HEK293 (cell line): ENCODE measurements around the gene ADAMTS13.

Source experiments
- CTCF ChIA-PET: fragments of 350-600 bp; formaldehyde crosslinking; extraction: SDS; loops from one replicate; lab custom pipeline; 2021; ENCODE audit warnings: antibody characterized with exemption; lab: Yijun Ruan, JAX
- POLR2A ChIA-PET: fragments of 300-600 bp; formaldehyde crosslinking; extraction: SDS; loops from one replicate; lab custom pipeline; 2020; ENCODE audit warnings: antibody characterized with exemption, inconsistent platforms; lab: Yijun Ruan, JAX
- H3K27ac ChIP-seq: fragments of 200-500 bp; sonication (Bioruptor generic); 2 replicates; pipeline ENCODE4 v1.5.1; 2014; ENCODE audit warnings: low read depth, low read length, control low read depth, inconsistent platforms; ENCODE audit errors: extremely low read depth
- H3K36me3 ChIP-seq, 2 experiments: fragments of 200-500 bp in 1 of 2; sonication (Bioruptor generic) in 1 of 2; 1 replicate in 1 of 2; 2 replicates in 1 of 2; pipeline ENCODE4 v1.5.1; 2014 to 2017; ENCODE audit warnings: inconsistent platforms in 2 of 2, low read length in 2 of 2; ENCODE audit not compliant: control insufficient read depth in 2 of 2, insufficient read depth in 1 of 2
- H3K4me1 ChIP-seq: fragments of 200-500 bp; sonication (Bioruptor generic); 2 replicates; pipeline ENCODE4 v1.5.1; 2014; ENCODE audit warnings: mild to moderate bottlenecking, low read length, inconsistent platforms; ENCODE audit not compliant: control insufficient read depth, insufficient read depth
- H3K4me3 ChIP-seq: 2 replicates; pipeline ENCODE4 v1.5.1; 2011; ENCODE audit warnings: low read depth, mild to moderate bottlenecking, control low read depth, low read length, moderate library complexity
- H3K9me3 ChIP-seq: fragments of 200-500 bp; sonication (Bioruptor generic); 2 replicates; pipeline ENCODE4 v1.5.1; 2014; ENCODE audit warnings: low read depth, low read length, inconsistent platforms; ENCODE audit not compliant: control insufficient read depth, insufficient read depth
- HOXA7 ChIP-seq: sonication (generic); formaldehyde crosslinking; IDR thresholded peaks from 2 replicates; pipeline ENCODE4 v1.8.1; 2022; ENCODE audit warnings: missing genetic modification reagents, borderline replicate concordance
- PRDM1 ChIP-seq: fragments of 450-650 bp; formaldehyde crosslinking; IDR thresholded peaks from 2 replicates; pipeline ENCODE4; 2016; ENCODE audit warnings: missing biosample characterization, missing genetic modification characterization
- PRDM2 ChIP-seq: fragments of 450-650 bp; formaldehyde crosslinking; IDR thresholded peaks from 2 replicates; pipeline ENCODE4 v1.5.1; 2016; ENCODE audit warnings: missing biosample characterization, missing genetic modification characterization, borderline replicate concordance
- SP3 ChIP-seq: fragments of 450-650 bp; formaldehyde crosslinking; IDR thresholded peaks from 2 replicates; pipeline ENCODE4 v1.5.1; 2016; ENCODE audit warnings: missing biosample characterization, missing genetic modification characterization
- TCF7L2 ChIP-seq: IDR thresholded peaks from 2 replicates; pipeline ENCODE4 v1.6.1; 2011; ENCODE audit warnings: low read depth, mild to moderate bottlenecking, inconsistent platforms, low read length, moderate library complexity, borderline replicate concordance
- TSHZ1 ChIP-seq: fragments of 450-650 bp; formaldehyde crosslinking; IDR thresholded peaks from 2 replicates; pipeline ENCODE4 v1.5.1; 2016; ENCODE audit warnings: missing biosample characterization, missing genetic modification characterization, borderline replicate concordance
- ZBTB21 ChIP-seq: fragments of 450-650 bp; formaldehyde crosslinking; IDR thresholded peaks from 2 replicates; pipeline ENCODE4 v1.5.1; 2017; ENCODE audit warnings: missing biosample characterization, missing genetic modification characterization
- ZBTB8A ChIP-seq: fragments of 450-650 bp; formaldehyde crosslinking; IDR thresholded peaks from 2 replicates; pipeline ENCODE4 v1.5.1; 2016; ENCODE audit warnings: missing biosample characterization, missing genetic modification characterization
- ZFHX2 ChIP-seq: fragments of 450-650 bp; formaldehyde crosslinking; conservative IDR thresholded peaks from 2 replicates; pipeline ENCODE4 v1.5.1; 2016; ENCODE audit warnings: missing biosample characterization, missing genetic modification characterization
- ZNF140 ChIP-seq: fragments of 450-650 bp; formaldehyde crosslinking; IDR thresholded peaks from 2 replicates; pipeline ENCODE4 v1.5.1; 2016; ENCODE audit warnings: missing biosample characterization, missing genetic modification characterization
- ZNF155 ChIP-seq: fragments of 450-650 bp; formaldehyde crosslinking; IDR thresholded peaks from 2 replicates; pipeline ENCODE4 v1.5.1; 2016; ENCODE audit warnings: missing biosample characterization, missing genetic modification characterization
- ZNF169 ChIP-seq: fragments of 450-650 bp; formaldehyde crosslinking; IDR thresholded peaks from 2 replicates; pipeline ENCODE4 v1.5.1; 2016; ENCODE audit warnings: missing biosample characterization, missing genetic modification characterization
- ZNF174 ChIP-seq: fragments of 450-650 bp; formaldehyde crosslinking; IDR thresholded peaks from 2 replicates; pipeline ENCODE4 v1.5.0; 2017; ENCODE audit warnings: missing biosample characterization, mild to moderate bottlenecking, missing genetic modification characterization
- ZNF175 ChIP-seq: fragments of 450-650 bp; formaldehyde crosslinking; IDR thresholded peaks from 2 replicates; pipeline ENCODE4 v1.5.1; 2016; ENCODE audit warnings: missing biosample characterization, missing genetic modification characterization
- ZNF23 ChIP-seq: fragments of 450-650 bp; formaldehyde crosslinking; IDR thresholded peaks from 2 replicates; pipeline ENCODE4 v1.5.1; 2016; ENCODE audit warnings: missing biosample characterization, missing genetic modification characterization, borderline replicate concordance
- ZNF324 ChIP-seq: fragments of 450-650 bp; formaldehyde crosslinking; IDR thresholded peaks from 2 replicates; pipeline ENCODE4 v1.5.1; 2016; ENCODE audit warnings: missing biosample characterization, missing genetic modification characterization
- ZNF394 ChIP-seq: fragments of 450-650 bp; formaldehyde crosslinking; IDR thresholded peaks from 2 replicates; pipeline ENCODE4 v1.5.1; 2016; ENCODE audit warnings: missing biosample characterization, missing genetic modification characterization, mild to moderate bottlenecking, moderate library complexity, borderline replicate concordance
- ZNF558 ChIP-seq: fragments of 450-650 bp; formaldehyde crosslinking; IDR thresholded peaks from 2 replicates; pipeline ENCODE4 v1.5.1; 2016; ENCODE audit warnings: missing biosample characterization, missing genetic modification characterization
- ZNF621 ChIP-seq: fragments of 450-650 bp; formaldehyde crosslinking; IDR thresholded peaks from 2 replicates; pipeline ENCODE4 v1.5.1; 2017; ENCODE audit warnings: missing biosample characterization, missing genetic modification characterization
- ZNF623 ChIP-seq: fragments of 450-650 bp; formaldehyde crosslinking; IDR thresholded peaks from 2 replicates; pipeline ENCODE4 v1.5.1; 2016; ENCODE audit warnings: missing biosample characterization, missing genetic modification characterization
- ZNF670 ChIP-seq: fragments of 450-650 bp; formaldehyde crosslinking; IDR thresholded peaks from 2 replicates; pipeline ENCODE4 v1.5.1; 2016; ENCODE audit warnings: missing biosample characterization, missing genetic modification characterization, low read depth
- ZNF768 ChIP-seq: fragments of 450-650 bp; formaldehyde crosslinking; IDR thresholded peaks from 2 replicates; pipeline ENCODE4 v1.5.1; 2018; ENCODE audit warnings: missing biosample characterization, mild to moderate bottlenecking, missing genetic modification characterization
- ZSCAN30 ChIP-seq: fragments of 450-650 bp; IDR thresholded peaks from 2 replicates; pipeline ENCODE4 v1.5.1; 2018; ENCODE audit warnings: missing biosample characterization, mild to moderate bottlenecking, missing genetic modification characterization, moderate library complexity
- TF ChIP-seq, protein P1 (sequence below): fragments of 450-650 bp; formaldehyde crosslinking; IDR thresholded peaks from 2 replicates; pipeline ENCODE4 v1.5.1; 2017; ENCODE audit warnings: missing biosample characterization, missing genetic modification characterization
- TF ChIP-seq, protein P2 (sequence below): fragments of 450-650 bp; formaldehyde crosslinking; conservative IDR thresholded peaks from 2 replicates; pipeline ENCODE4 v1.5.1; 2016; ENCODE audit warnings: low read depth, missing biosample characterization, missing genetic modification characterization

ADAMTS13 gene

GRCh38 chr9:133383438-133383837 lies 38.7 kb upstream of the ADAMTS13 start:
- POLR2A ChIA-PET, result interaction anchor here (1.0 kb wide), 1 partner anchor 76 kb away, joined by 3 read pairs; the partner anchor contains the start of gene CACFD1
- Histone ChIP-seq H3K27ac (no peak overlapping the region), H3K4me1 (peaks cover under 1% of the 10 kb centered on the region), H3K36me3 (no peaks in the 10 kb centered on the region), H3K4me3 (no peak overlapping the region), H3K9me3 (no peaks in the 10 kb centered on the region)
- CTCF ChIA-PET, result interaction anchor here (0.7 kb wide), 1 partner anchor 106 kb away, joined by 3 read pairs; no protein-coding TSS in a partner anchor
- TF ChIP-seq ZNF670 (tag by site-specific recombination) (0 out of 2 replicates have a peak, but pooled peaks have one; percentile 68), TSHZ1 (tag by site-specific recombination) (no peak), TCF7L2 (no peak), PRDM2 (tag by site-specific recombination) (no peak), ZFHX2 (tag by site-specific recombination) (no peak), ZNF23 (tag by site-specific recombination) (no peak), ZNF558 (tag by site-specific recombination) (no peak), ZSCAN30 (no peak), ZNF169 (tag by site-specific recombination) (no peak; the same call in 1 of the 2 replicates), HOXA7 (CRISPR knock-in tag) (no peak), ZNF174 (no peak), PRDM1 (no peak), ZNF621 (tag by site-specific recombination) (0 out of 2 replicates have a peak, but pooled peaks have one; percentile 72), ZNF140 (tag by site-specific recombination) (no peak), ZNF155 (tag by site-specific recombination) (no peak), ZNF394 (tag by site-specific recombination) (no peak), SP3 (tag by site-specific recombination) (no peak), ZNF324 (tag by site-specific recombination) (no peak), ZNF623 (tag by site-specific recombination) (no peak), ZNF175 (tag by site-specific recombination) (peak; percentile 92; the same call in 1 of the 2 replicates), ZBTB8A (tag by site-specific recombination) (no peak), ZBTB21 (tag by site-specific recombination) (no peak), ZNF768 (tag by site-specific recombination) (no peak)
- TF ChIP-seq, protein P1, sequence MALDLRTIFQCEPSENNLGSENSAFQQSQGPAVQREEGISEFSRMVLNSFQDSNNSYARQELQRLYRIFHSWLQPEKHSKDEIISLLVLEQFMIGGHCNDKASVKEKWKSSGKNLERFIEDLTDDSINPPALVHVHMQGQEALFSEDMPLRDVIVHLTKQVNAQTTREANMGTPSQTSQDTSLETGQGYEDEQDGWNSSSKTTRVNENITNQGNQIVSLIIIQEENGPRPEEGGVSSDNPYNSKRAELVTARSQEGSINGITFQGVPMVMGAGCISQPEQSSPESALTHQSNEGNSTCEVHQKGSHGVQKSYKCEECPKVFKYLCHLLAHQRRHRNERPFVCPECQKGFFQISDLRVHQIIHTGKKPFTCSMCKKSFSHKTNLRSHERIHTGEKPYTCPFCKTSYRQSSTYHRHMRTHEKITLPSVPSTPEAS (tag by site-specific recombination), result no peak
- TF ChIP-seq, protein P2, sequence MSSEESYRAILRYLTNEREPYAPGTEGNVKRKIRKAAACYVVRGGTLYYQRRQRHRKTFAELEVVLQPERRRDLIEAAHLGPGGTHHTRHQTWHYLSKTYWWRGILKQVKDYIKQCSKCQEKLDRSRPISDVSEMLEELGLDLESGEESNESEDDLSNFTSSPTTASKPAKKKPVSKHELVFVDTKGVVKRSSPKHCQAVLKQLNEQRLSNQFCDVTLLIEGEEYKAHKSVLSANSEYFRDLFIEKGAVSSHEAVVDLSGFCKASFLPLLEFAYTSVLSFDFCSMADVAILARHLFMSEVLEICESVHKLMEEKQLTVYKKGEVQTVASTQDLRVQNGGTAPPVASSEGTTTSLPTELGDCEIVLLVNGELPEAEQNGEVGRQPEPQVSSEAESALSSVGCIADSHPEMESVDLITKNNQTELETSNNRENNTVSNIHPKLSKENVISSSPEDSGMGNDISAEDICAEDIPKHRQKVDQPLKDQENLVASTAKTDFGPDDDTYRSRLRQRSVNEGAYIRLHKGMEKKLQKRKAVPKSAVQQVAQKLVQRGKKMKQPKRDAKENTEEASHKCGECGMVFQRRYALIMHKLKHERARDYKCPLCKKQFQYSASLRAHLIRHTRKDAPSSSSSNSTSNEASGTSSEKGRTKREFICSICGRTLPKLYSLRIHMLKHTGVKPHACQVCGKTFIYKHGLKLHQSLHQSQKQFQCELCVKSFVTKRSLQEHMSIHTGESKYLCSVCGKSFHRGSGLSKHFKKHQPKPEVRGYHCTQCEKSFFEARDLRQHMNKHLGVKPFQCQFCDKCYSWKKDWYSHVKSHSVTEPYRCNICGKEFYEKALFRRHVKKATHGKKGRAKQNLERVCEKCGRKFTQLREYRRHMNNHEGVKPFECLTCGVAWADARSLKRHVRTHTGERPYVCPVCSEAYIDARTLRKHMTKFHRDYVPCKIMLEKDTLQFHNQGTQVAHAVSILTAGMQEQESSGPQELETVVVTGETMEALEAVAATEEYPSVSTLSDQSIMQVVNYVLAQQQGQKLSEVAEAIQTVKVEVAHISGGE (tag by site-specific recombination), result no peak
